Muscle layer of duodenum (tissue), 2 donors: ENCODE results near the gene MSI1.

Experiments used
- H3K27ac ChIP-seq: one replicate; pipeline ENCODE4 v1.7.0; 2013; ENCODE audit warnings: mild to moderate bottlenecking, low read length
- H3K27me3 ChIP-seq: one replicate; pipeline ENCODE4 v1.7.0; 2013; ENCODE audit warnings: low read depth, mild to moderate bottlenecking, control low read depth, low read length
- H3K36me3 ChIP-seq, 2 donors: one replicate each; pipeline ENCODE4 v1.7.0; 2013; ENCODE audit warnings: low read length in 2 of 2, control low read depth in 1 of 2, mild to moderate bottlenecking in 1 of 2; ENCODE audit not compliant: insufficient read depth in 2 of 2, control insufficient read depth in 1 of 2
- H3K4me1 ChIP-seq, 2 donors: one replicate each; pipeline ENCODE4 v1.7.0; 2013; ENCODE audit warnings: low read length in 2 of 2, mild to moderate bottlenecking in 2 of 2, control low read depth in 1 of 2, moderate library complexity in 1 of 2; ENCODE audit not compliant: insufficient read depth in 2 of 2, control insufficient read depth in 1 of 2
- H3K4me3 ChIP-seq, 2 donors: one replicate each; pipeline ENCODE4 v1.7.0; 2013; ENCODE audit warnings: low read length in 2 of 2, low read depth in 1 of 2, mild to moderate bottlenecking in 1 of 2
- H3K9me3 ChIP-seq, 2 donors: one replicate each; pipeline ENCODE4 v1.7.0; 2013; ENCODE audit warnings: low read length in 2 of 2, control low read depth in 1 of 2, mild to moderate bottlenecking in 1 of 2; ENCODE audit not compliant: control insufficient read depth in 1 of 2
- donor health status: healthy.

Gene MSI1

DNA sequence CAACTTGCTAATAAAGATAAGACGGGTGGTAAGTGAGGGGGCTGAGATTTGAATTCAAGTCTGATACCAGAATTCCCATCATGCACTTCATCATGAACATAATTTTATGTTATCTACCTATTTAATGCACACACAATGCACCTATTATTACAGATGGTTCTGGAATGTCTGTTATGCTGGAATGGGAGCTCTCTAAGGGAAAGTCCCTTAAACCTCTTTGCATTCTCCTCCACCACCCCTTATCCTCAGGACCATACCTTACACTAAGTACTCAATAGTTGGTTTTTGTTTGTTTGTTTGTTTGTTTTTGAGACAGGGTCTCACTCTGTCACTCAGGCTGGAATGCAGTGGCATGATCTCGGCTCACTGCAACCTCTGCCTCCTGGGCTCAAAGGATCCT lies 7.0 kb upstream of the MSI1 start:
- H3K36me3 ChIP-seq = no peaks in the 10 kb centered on the region
- no peaks in the 10 kb centered on the region for H3K9me3 ChIP-seq
- peaks cover 0 to 4% of the 10 kb centered on the region in 2 donors for H3K4me1 ChIP-seq
- H3K4me3 ChIP-seq = no peak overlapping the region
- H3K27ac ChIP-seq = no peak overlapping the region
- H3K27me3 ChIP-seq = peaks cover 4% of the 10 kb centered on the region

DNA sequence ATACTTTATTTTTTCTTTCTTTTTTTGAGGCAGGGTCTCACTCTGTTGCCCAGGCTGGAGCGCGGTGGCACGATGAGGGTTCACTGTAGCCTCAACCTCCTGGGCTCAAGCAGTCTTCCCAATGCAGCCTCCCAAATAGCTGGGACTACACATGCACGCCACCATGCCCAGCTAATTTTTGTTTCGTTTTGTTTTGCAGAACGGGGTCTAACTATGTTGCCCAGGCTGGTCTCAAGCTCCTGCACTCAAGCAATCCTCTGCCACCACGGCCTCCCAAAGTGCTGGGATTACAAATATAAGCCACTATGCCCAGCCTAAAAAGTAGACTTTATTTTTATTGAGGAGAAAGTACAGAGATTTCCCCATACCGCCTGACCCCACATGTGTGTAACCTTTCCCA lies 4.7 kb upstream of the MSI1 start:
- Histone ChIP-seq H3K36me3 (no peaks in the 10 kb centered on the region), H3K9me3 (no peaks in the 10 kb centered on the region), H3K4me1 (peaks cover 0 to 13% of the 10 kb centered on the region in 2 donors), H3K27ac (no peak overlapping the region), H3K4me3 (no peak overlapping the region), H3K27me3 (peaks cover 20% of the 10 kb centered on the region)

DNA sequence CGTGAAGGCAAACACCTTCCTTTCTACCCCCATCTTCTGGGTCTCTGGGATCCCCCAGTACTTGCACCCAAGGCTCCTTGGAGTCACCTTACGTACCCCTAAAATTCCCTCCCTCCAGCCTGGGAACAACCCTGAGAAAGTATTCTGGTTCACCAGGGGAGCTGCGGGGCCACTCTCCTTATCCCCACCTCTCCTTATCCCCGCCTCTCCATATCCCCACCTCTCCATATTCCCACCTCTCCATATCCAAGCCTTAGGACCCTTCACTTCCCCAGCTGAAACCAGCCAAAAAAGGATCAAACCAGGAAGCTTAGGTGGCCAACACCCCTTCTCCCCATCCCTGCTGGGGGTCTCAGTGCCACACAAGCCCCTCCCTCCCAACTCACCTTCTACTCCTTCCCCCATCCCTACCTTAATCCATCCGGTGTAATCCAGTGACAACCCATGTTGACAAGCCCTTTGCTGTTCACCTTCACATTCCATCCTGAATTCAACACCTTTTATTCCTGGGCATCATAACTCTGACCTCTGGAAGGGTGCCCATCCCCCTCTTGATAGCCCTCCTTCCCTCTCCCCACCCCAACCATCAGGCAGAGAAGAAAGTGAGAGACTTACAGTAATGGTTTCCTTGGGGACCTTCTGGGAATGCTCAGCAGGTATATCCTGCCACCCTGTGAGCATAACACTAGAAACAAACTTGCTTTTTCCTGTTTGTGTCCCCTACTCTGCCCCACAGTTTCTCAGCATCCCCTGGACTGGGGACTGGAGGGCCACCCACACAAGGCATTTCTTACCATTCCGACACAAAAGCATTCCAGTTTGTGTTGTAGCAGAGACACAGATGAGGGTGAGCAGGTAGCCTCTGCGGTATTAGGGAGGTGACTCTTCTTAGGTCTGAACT lies 1.6 kb upstream of the MSI1 start:
- no peaks in the 10 kb centered on the region for H3K9me3 ChIP-seq
- H3K27me3 ChIP-seq = peaks cover 20% of the 10 kb centered on the region
- no peaks in the 10 kb centered on the region for H3K36me3 ChIP-seq
- peak overlapping the region in 1 of 2 donors; percentile 33 for H3K4me3 ChIP-seq
- H3K27ac ChIP-seq = no peak overlapping the region
- H3K4me1 ChIP-seq = peaks cover 0 to 34% of the 10 kb centered on the region in 2 donors

DNA sequence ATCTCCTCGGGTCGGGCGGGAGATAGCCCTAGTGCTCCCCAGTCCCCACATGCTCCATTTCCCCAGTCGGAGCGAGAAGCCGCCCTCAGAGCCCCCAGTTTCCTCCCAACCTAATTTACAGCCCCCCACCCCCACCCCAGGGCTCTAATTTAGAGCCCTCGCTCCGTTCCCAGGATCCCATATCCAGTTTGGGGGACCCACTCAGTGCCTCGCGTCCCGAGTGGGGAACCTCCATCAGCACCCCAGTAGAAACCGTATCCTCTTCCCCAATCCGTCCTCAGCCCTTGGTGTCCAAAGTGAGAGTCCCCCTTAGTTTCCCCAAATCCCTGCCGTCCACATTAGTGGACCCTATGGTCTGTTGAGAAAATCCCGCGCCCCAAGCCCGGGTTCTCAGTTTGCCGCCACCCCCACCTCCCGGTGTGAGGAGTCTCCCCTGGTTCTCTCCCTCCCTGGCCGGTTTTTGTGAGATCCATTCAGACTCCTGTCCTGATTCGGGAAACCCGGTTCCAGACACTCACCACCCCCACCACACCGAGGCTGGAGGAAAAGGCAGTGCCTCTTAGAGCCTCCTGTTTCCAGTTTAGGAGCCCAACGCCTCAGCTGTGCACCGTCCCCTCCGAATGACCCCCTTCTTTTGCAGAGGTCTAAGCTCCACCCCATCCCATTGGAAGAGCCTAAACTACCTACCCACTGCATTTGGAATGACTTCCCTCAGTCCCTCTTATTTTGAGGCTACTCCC lies 809 bp upstream of the MSI1 start:
- Histone ChIP-seq H3K27ac (no peak overlapping the region), H3K4me1 (peaks cover 0 to 34% of the 10 kb centered on the region in 2 donors), H3K27me3 (peaks cover 20% of the 10 kb centered on the region), H3K4me3 (peak overlapping the region; percentile 33 to 61), H3K36me3 (no peaks in the 10 kb centered on the region), H3K9me3 (no peaks in the 10 kb centered on the region)

DNA sequence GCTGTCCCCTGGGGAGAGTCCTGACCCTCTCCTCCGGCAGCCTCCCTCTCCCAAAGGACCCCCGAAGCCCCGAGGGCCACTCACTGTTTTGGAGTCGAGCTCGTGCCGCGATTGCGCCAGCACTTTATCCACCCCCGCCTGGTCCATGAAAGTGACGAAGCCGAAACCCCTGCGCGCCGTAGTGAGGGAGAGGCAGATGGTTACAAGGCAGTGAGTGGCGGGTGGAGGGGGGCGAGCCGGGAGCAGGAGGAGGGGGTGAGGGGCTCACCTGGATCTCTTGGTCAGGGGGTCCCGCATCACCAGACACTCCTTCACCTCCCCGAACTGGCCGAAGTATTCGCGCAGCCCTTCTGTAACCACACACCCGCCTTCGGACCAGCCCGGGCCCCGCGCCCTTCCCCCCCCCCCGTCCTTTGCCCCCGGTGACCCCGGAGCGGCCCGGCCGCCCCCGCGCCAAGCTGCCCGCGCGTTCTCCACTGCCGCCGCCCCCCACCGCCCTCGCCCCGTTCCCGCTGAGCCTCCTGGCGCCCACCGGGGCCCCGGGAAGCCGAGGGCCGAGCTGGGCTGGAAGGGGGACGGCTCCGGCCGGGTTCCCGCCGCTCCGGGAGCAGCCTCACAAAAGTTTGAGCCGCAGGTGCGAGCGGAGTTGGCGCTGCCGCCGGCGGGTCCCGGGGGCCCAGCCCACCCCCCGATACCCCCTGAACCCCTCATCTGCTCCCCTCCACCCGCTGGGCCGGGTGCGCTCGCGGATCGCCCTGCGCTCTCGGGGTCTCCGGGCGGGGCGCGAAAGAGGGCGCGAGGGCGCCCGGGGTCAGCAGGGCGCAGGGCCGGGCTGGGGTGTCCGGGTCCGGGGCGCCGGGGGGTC lies 808 bp downstream of the MSI1 start:
- peak overlapping the region; percentile 23 for H3K27ac ChIP-seq
- H3K9me3 ChIP-seq = no peaks in the 10 kb centered on the region
- H3K27me3 ChIP-seq = peaks cover 20% of the 10 kb centered on the region
- peaks cover 0 to 3% of the 10 kb centered on the region in 2 donors for H3K36me3 ChIP-seq
- peak overlapping the region; percentile 44 to 61 for H3K4me3 ChIP-seq
- peaks cover 0 to 34% of the 10 kb centered on the region in 2 donors for H3K4me1 ChIP-seq

DNA sequence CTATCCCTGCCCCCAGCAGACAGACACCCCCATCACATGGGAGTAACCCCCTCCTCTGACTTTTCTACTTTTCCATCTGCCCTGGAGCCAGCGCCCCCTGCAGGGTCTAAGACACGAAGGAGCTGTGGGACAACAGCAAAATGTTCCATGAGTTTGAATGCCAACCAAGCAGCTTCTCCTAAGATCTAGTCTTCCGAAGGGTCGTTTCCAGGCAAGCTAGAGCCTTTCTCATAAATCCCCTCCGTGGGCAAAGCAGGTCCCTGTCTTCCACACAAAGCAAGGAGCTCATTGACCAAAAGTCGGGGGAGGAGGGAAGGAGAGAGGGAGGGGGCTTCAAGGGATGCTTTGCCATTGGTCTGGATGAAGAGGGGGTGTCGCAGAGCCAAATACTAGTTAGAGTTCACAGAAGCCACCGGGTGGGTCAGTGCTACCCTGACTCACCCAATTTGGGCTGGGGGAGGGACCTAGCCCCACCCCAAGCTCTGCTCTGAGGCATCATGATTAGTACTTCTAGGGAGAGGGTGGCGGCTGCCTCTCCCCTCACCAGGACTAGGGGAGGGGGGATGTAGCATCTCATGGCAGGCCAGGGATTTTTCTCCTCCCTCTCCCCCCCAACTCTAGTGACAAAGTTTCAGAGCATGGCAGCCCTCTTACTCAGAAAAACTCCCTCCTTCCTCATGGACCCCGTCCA lies 1.6 kb downstream of the MSI1 start:
- peaks cover under 1 to 34% of the 10 kb centered on the region in 2 donors for H3K4me1 ChIP-seq
- H3K27ac ChIP-seq = peak overlapping the region; percentile 23
- H3K9me3 ChIP-seq = no peaks in the 10 kb centered on the region
- peaks cover 0 to 3% of the 10 kb centered on the region in 2 donors for H3K36me3 ChIP-seq
- H3K27me3 ChIP-seq = peaks cover 24% of the 10 kb centered on the region
- H3K4me3 ChIP-seq = peak overlapping the region; percentile 44 to 61

DNA sequence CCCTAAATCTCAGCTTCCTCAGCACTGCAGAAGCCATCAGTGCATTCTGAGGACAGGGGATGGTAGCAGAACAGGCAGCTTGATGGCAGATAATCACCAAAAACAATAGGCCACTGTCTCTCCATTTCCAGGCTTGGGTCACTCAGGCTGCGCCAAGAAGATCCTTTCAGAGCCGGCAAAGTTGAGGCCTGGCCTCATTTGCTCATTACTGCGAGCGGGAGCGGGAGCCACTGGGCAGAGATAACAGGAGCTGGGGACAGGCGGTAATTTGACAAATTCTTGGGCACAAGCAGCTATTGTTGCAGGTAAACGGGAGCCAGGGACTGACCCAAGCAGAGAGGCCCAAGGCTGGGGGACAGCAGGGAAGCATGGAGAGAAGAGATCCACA lies 2.1 kb downstream of the MSI1 start:
- Histone ChIP-seq H3K36me3 (peaks cover 0 to 3% of the 10 kb centered on the region in 2 donors), H3K27ac (peak overlapping the region; percentile 14), H3K27me3 (peaks cover 29% of the 10 kb centered on the region), H3K4me1 (peaks cover 4 to 39% of the 10 kb centered on the region in 2 donors), H3K9me3 (no peaks in the 10 kb centered on the region), H3K4me3 (no peak overlapping the region)

DNA sequence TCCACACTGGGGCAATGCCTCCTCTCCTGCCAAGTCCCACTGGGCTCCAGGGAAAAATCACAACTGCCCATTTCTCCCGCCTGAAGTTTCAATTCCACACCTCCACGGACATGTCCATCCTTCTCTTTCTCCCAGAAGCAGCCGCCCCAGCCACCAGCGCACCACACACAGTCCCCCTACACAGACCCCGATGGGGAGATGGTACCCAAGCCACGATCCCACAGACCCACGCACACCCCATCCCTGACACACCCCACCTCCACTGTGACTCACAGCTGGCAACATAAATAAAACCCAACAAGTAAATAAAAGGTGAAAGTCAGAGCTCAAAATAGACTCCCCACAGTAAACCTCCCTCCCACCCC lies 2.6 kb downstream of the MSI1 start:
- Histone ChIP-seq H3K27me3 (peaks cover 29% of the 10 kb centered on the region), H3K4me1 (peaks cover 4 to 41% of the 10 kb centered on the region in 2 donors), H3K36me3 (peaks cover 0 to 3% of the 10 kb centered on the region in 2 donors), H3K27ac (peak overlapping the region; percentile 14), H3K9me3 (no peaks in the 10 kb centered on the region), H3K4me3 (no peak overlapping the region)

DNA sequence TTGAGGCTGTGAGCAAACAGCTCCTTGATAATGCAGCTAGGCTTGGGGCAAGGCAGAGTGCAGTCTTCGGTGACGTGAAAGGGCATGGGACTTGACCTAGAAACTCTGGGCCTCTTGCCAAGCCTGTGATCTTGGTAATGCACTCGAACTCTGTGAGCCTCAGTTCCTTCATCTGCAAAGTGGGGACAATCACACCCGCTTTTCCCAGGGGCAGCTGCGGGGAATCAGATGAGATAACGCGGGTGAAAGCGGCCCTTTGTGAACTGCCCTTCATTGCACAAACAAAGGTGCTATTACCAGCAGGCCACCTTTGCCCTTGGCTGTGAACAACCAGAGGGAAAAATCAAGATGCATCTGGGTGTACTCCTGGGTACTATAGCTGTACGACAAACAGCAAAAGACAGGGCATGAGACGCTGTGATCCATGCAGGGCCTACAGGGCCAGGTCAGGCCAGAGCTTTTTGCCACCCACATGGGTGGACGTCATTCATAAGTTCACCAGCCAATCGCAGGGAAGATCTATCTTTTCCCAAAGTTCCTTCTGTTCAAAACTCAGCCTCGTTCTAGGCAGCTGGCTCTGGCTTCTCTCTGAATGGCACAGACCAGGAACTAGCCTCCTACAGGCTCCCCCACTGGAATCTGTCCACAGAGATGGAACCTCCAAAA lies 3.2 kb downstream of the MSI1 start:
- H3K27me3 ChIP-seq = peaks cover 24% of the 10 kb centered on the region

DNA sequence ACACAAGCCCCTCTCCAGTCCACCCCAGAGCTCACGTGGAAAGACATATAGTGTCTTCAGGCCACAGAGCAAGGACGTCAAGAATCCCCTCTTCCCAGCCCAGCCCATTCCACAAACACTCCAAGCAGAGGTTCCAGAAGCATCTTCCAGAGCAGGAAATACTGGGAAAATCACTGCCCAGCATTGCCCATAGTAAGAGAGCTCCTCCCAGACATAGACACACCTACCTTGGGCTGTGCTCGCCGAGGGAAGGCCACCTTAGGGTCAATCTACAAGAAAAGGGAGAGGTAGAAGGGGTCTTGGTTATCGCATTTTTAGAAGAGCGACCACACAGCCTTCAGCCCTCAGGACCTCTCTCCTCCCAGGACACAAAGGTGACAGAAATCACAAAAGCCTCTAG lies 4.5 kb downstream of the MSI1 start:
- peaks cover 11% of the 10 kb centered on the region for H3K27me3 ChIP-seq

More for the DNA sequence above, 3.2 kb downstream of the MSI1 start:
- peak overlapping the region; percentile 14 for H3K27ac ChIP-seq
- no peak overlapping the region for H3K4me3 ChIP-seq
- peaks cover 4 to 41% of the 10 kb centered on the region in 2 donors for H3K4me1 ChIP-seq
- H3K9me3 ChIP-seq = no peaks in the 10 kb centered on the region
- peaks cover 0 to 3% of the 10 kb centered on the region in 2 donors for H3K36me3 ChIP-seq

More for the DNA sequence above, 4.5 kb downstream of the MSI1 start:
- Histone ChIP-seq H3K36me3 (peaks cover 0 to 3% of the 10 kb centered on the region in 2 donors), H3K4me3 (no peak overlapping the region), H3K4me1 (peaks cover 4 to 34% of the 10 kb centered on the region in 2 donors), H3K9me3 (no peaks in the 10 kb centered on the region), H3K27ac (no peak overlapping the region)
